Measurements from ENCODE around the gene FOXN3. TPM values are rescaled to one million over a fixed set of nuclear protein-coding genes. Genes with fewer than 3 reads are reported as not detected.

The FOXN3 gene
- total RNA-seq, 1 experiment from 2014 or later: 125 TPM

DNA sequence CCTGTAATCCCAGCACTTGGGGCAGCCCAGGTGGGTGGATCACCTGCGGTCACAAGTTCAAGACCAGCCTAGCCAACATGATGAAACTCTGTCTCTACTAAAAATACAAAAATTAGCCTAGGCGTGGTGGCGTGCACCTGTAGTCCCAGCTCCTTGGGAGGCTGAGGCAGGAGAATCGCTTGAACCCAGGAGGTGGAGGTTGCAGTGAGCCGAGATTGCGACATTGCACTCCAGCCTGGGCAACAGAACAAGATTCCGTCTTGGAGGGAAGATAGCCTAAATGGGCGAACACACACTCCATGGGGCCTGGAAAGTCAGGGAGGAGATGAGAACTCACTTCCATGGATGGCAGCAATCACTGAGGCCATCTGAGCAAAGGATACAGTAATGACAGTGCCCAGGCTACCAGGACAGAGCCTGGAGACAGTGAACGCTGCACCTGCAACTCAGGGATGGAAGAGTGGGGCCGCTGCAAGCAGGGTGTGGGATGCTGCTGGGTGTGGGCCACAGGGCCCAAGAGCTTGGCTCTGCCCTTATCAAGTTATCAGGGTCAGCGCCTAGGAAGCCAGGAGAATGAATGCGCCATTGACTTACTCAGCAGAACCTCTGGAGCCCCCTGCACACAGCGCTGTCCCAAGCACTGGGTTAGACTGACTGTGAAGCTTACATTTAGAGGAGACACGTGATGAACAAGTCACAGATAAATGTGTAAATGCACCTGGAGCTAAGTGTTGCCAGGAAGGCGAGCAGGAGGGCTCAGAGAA lies 28.9 kb downstream of the FOXN3 start:
- H4K20me1 ChIP-seq (ENCODE audit: control insufficient read depth, insufficient read depth, insufficient read length): no peaks in the 10 kb centered on the region
- no peak overlapping the region for H3K23ac ChIP-seq (ENCODE audit: insufficient read length, low read depth, low read length)
- H3T11ph ChIP-seq (ENCODE audit: low read length): no peak overlapping the region
- no peak overlapping the region for H4K8ac ChIP-seq (replicated peaks; ENCODE audit: insufficient read length, low read depth, low read length)
- no peaks in the 10 kb centered on the region for H3K9me3 Mint-ChIP-seq
- no peak overlapping the region for H3K18ac ChIP-seq (ENCODE audit: insufficient read length, low read depth, low read length)
- peaks cover 13% of the 10 kb centered on the region; the same call in 1 of the 2 replicates for H3K4me1 ChIP-seq (ENCODE audit: insufficient read depth, low read length)
- no peaks in the 10 kb centered on the region for H3K27me3 ChIP-seq (ENCODE audit: insufficient read depth, low read length)
- no peak overlapping the region; the same call in 1 of the 2 replicates for H2BK15ac ChIP-seq (ENCODE audit: low read depth, low read length)
- no peak overlapping the region; the same call in 1 of the 2 replicates for H3K14ac ChIP-seq (ENCODE audit: insufficient read depth, low read length)
- H3K4me2 ChIP-seq (ENCODE audit: insufficient read depth, insufficient read length, low read length): no peak overlapping the region
- no peak for DNase-seq
- H3K23me2 ChIP-seq (ENCODE audit: insufficient read length, low read depth, low read length, poor library complexity, severe bottlenecking): no peaks in the 10 kb centered on the region
- no peak overlapping the region for H2BK12ac ChIP-seq (ENCODE audit: insufficient read length, low read depth, low read length)
- no peaks in the 10 kb centered on the region for H3K9me3 ChIP-seq (ENCODE audit: control insufficient read depth, low read depth, low read length)
- H3K4me1 Mint-ChIP-seq: peaks cover 64 to 67% of the 10 kb centered on the region in 2 experiments
- H3K36me3 Mint-ChIP-seq (ENCODE audit: insufficient read depth in 1 of 3, low read depth in 3 of 3): peaks cover 6 to 22% (median 12%) of the 10 kb centered on the region in 3 experiments; a peak in 6 of 7 replicates
- peak overlapping the region; percentile 12 to 90 (median 34); a peak in 6 of 7 replicates for H3K27ac Mint-ChIP-seq
- H2BK20ac ChIP-seq (ENCODE audit: low read depth, low read length, poor library complexity, severe bottlenecking): no peak overlapping the region
- H3K56ac ChIP-seq (ENCODE audit: insufficient read length, low read depth, low read length): no peak overlapping the region
- H3K9ac ChIP-seq (ENCODE audit: extremely low read depth, insufficient read length, low read length): no peak overlapping the region
- H2AFZ ChIP-seq (ENCODE audit: low read length): no peak overlapping the region
- H2AK5ac ChIP-seq (ENCODE audit: insufficient read length, low read length): no peak overlapping the region
- H4K5ac ChIP-seq (ENCODE audit: insufficient read length, low read depth, low read length): no peak overlapping the region
- no peak overlapping the region for H3K4me3 Mint-ChIP-seq
- no CpG with 5 or more reads among the region's 15 CpGs for WGBS (ENCODE audit: extremely low coverage, insufficient read length, low lambda C conversion rate)
- no peak overlapping the region for H2BK5ac ChIP-seq (ENCODE audit: insufficient read length, low read length)
- H3K27ac ChIP-seq (ENCODE audit: insufficient read length, low read depth, low read length): no peak overlapping the region
- H4K91ac ChIP-seq (ENCODE audit: insufficient read length, low read depth, low read length): no peak overlapping the region
- peaks cover 6% of the 10 kb centered on the region for H3K79me1 ChIP-seq (ENCODE audit: insufficient read depth, low read depth, low read length, poor library complexity, severe bottlenecking)
- H3K27me3 Mint-ChIP-seq (ENCODE audit: low read depth): no peaks in the 10 kb centered on the region
- no peak overlapping the region for H3K4ac ChIP-seq (ENCODE audit: low read depth, low read length)
- TF ChIP-seq, protein P1, sequence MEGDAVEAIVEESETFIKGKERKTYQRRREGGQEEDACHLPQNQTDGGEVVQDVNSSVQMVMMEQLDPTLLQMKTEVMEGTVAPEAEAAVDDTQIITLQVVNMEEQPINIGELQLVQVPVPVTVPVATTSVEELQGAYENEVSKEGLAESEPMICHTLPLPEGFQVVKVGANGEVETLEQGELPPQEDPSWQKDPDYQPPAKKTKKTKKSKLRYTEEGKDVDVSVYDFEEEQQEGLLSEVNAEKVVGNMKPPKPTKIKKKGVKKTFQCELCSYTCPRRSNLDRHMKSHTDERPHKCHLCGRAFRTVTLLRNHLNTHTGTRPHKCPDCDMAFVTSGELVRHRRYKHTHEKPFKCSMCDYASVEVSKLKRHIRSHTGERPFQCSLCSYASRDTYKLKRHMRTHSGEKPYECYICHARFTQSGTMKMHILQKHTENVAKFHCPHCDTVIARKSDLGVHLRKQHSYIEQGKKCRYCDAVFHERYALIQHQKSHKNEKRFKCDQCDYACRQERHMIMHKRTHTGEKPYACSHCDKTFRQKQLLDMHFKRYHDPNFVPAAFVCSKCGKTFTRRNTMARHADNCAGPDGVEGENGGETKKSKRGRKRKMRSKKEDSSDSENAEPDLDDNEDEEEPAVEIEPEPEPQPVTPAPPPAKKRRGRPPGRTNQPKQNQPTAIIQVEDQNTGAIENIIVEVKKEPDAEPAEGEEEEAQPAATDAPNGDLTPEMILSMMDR (conservative IDR thresholded peaks at IDR 0.05): no peak
- no peak overlapping the region for H2BK120ac ChIP-seq (ENCODE audit: low read depth, low read length, poor library complexity, severe bottlenecking)
- peaks cover 72% of the 10 kb centered on the region for H3K79me2 ChIP-seq (ENCODE audit: insufficient read depth, low read length)
